GM19240 (cell line): ENCODE results near the gene RRM2.
"Not testable (repeated sequence)": the region's sequence is repeated elsewhere in the genome, so short reads cannot be mapped to it uniquely, and the experiment has no call there.

Source experiments
- DNase-seq: peaks from one replicate; pipeline ENCODE4 v3.0.0; 2011; ENCODE audit warnings: low spot score; ENCODE audit not compliant: insufficient read length

Gene RRM2

GRCh38 chr2:10132043-10132575 lies 9.6 kb downstream of the RRM2 start:
- DNase-seq: no peak

GRCh38 chr2:10132596-10132995 lies 10.1 kb downstream of the RRM2 start:
- DNase-seq: no peak

- no peak for DNase-seq
These were observed 10.6 kb downstream of the RRM2 start for GRCh38 chr2:10132996-10133647.

DNA sequence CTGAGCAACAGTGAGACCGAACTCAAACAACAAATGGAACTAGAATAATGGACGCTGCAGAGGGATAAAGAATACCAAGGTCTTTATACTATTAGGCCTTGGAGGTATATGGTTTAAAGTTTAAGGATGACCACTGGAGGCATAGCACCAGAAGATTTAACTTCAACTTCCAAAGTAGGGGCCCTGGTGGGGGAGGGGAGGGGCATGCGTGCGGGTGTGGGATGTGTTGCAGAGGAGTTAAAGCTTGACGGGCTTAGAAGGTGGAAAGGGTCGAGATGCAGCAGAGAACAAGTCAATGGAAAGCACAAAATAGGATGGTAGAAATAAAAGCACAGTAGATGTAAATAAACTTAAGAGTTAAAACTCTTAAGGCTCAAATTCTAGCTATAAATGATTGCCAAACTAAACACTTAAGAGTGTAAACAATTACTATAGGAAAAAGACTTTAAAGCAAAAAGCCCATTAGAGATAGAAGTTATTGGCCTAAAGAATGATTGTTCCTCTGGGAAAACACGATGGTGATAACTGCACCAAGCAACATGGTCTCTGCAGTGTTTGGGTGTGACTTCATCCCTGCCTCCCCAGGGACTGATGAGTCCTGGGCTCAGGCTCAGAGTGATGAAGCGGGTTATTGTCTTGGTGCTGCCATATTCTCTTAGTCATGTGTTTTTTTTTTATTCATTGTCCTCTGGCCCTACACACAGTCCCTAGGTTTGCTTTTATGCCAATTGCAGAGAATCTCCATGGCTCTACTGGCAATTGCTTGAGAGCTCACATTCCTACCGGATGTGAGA lies 13.0 kb downstream of the RRM2 start:
- DNase-seq: no peak

- no peak for DNase-seq
These were observed 13.8 kb downstream of the RRM2 start for GRCh38 chr2:10136101-10136934.

GRCh38 chr2:10137053-10137843 lies 14.7 kb downstream of the RRM2 start:
- no peak for DNase-seq

GRCh38 chr2:10139536-10139935 lies 17.0 kb downstream of the RRM2 start:
- no peak for DNase-seq

DNA sequence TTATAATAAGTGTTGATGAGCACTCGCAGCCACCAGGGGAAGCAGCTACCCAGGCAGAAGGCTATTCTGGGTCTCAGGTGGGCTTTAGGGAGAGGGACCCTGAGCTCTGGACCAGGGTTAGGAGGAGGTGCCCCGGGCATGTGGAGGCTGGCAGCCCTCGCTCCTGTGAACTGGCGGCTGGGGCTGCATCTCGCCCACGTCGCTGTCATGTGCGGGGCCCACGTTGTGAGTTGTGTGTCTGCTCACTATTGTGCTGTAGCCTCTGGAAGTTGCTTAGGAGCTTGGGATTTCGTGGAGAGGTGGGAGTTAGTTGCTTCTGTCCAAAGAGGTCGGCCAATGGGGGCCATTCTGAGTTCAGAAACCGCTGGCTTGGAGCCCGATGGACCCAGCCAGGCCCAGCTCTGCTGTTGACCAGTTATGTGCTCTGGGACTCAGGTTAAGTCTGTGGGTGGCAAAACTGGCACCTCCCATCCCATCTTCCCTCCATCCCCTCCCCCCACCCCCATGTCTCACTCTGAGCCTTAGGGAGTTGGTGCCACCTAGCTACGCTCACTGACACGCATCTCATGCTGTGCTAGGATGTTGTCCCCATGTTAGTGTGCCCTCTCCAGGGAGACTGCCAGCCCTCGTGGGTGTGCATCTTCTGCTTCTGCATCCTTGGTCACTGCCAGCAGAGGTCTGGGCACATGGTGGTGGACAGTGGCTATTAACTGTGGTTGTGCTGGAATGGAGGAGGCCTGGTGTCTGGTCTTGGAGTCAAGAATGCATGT lies 18.5 kb downstream of the RRM2 start:
- no peak for DNase-seq

DNA sequence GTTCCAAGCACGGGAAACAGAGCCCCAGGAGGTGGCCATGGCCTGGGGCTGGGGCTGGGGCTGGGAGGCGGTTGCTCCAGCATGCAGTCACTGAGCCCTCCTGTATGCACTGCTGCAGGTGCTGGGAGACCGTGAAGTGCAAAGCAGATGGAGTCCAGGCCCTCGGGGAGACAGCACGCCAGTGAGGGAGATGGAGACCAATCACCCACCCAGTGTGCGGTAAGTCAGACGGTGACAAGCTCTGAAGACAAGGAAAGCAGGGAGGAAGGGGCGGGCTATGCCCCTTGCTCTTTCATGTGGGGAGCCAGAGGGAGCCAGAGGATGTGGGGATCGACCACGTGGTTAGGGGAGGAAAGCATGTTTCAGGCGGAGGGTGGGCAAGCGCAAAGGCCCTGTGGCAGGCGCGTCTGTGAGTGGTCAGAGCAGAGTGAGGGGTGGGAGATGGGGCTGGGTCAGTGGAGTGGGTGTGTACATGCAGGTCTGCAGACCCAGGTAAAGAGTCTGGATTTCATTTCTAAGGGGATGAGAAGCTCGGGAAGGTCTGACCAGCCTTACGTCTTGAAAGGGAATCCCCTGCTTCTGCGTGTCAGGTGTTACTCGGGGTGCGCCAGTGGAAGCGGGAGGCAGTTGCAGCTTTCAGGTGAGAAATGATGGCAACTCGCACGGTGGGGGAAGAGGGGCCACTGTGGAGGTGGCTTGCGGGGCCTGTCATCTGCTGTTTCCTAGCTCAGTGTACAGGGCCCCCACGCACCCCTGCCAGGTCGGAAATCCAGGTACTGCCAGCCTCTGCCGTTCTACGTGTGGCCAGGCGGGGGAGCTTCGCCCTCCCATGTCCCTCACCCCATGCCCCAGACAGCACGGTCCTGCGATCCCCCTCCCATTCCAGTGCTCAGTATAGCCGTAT lies 19.4 kb downstream of the RRM2 start:
- no peak for DNase-seq

GRCh38 chr2:10142640-10142965 lies 20.1 kb downstream of the RRM2 start:
- no peak for DNase-seq

DNA sequence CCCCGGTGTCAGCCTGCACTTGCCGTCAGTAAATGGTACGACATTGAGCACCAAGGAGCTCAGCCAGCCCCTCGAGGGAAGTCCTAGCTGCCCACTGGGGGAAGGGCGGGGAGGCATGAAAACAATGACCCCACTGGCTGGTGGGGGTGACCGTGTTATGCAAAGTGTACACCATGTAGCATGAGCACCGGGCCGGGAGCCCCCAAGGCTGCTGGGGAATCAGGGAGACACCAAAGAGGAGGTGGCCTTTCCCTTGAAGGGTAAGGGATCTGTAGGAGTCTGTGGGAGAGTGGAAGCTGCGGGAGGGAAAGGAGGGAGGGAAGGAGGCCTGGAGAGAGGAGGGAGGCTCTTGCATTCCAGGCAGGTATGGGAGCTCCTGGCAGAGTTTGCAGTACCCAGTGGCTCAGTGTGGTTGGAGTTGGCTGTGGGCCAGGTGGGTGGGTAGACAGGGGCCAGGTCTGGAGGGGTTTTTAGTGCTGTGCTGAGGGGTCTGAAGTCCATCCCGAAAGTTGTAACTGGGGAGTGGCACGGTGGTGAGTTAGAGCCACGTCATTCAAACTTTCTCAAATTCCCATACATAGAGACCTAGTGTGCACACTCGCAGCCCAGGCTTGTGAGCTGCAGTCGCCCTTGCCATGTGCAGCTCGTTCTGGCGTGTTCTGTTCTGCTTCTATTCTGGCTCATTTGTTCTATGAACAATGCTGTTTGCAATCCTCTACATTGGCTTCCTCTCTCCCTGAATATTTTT lies 22.4 kb downstream of the RRM2 start:
- DNase-seq: no peak

- no peak for DNase-seq
These were observed 23.2 kb downstream of the RRM2 start for GRCh38 chr2:10145519-10146357.

- no peak for DNase-seq
These were observed 23.9 kb downstream of the RRM2 start for GRCh38 chr2:10146366-10147005.

DNA sequence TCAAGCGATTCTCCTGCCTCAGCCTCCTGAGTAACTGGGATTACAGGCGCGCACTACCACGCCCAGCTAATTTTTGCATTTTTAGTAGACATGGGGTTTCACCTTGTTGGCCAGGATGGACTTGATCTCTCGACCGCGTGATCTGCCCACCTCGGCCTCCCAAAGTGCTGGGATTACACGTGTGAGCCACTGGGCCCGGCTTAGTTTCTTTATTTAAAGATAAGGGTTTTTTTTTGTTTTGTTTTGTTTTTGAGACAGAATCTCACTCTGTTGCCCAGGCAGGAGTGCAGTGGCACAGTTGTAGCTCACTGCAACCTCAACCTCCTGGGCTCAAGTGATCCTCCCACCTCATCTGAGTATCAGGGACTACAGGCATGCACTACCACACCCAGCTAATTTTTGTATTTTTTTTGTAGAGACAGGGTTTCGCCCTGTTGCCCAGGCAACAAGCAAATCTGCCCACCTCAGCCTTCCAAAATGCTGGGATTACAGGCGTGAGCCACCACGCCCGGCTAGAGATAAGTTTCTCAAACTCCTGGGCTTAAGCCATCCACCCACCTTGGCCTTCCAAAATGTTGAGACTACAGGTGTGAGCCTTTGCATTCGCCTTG lies 24.6 kb downstream of the RRM2 start:
- not testable (repeated sequence) for DNase-seq

DNA sequence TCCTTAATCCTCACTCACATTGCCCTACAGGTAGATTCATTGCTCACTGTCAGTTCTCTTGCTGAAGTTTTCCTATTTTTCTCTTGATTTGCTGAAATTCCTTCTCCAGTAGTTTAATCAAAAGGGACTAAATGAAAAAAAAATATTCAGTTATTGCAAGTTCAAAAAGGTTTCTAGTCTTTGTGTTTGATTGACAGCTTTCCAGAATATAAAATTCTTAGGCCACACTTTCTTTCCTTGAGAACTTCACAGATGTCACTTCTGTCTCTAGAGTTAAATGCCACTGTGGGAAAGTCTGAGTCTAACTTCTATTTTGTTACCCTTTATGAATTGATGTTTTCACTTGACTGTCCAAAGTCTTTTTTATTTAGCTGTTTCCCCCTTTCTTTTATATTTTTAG lies 25.7 kb downstream of the RRM2 start:
- no peak for DNase-seq

- no peak for DNase-seq
These were observed 27.1 kb downstream of the RRM2 start for GRCh38 chr2:10149635-10150034.

GRCh38 chr2:10150436-10150835 lies 27.9 kb downstream of the RRM2 start:
- no peak for DNase-seq
